GDM1 (cell line): Measurements from ENCODE around the gene MUC3A.
"Not testable (repeated sequence)": the region's sequence is repeated elsewhere in the genome, so short reads cannot be mapped to it uniquely, and the experiment has no call there.

ENCODE experiments used
- DNase-seq: peaks from one replicate; lab custom pipeline; 2025; lab: John Stamatoyannopoulos, UW

Gene MUC3A

GRCh38 chr7:100974021-100974420 lies 24.7 kb downstream of the MUC3A start:
- DNase-seq = no peak

GRCh38 chr7:100975371-100975821 lies 26.1 kb downstream of the MUC3A start:
- no peak for DNase-seq

DNA sequence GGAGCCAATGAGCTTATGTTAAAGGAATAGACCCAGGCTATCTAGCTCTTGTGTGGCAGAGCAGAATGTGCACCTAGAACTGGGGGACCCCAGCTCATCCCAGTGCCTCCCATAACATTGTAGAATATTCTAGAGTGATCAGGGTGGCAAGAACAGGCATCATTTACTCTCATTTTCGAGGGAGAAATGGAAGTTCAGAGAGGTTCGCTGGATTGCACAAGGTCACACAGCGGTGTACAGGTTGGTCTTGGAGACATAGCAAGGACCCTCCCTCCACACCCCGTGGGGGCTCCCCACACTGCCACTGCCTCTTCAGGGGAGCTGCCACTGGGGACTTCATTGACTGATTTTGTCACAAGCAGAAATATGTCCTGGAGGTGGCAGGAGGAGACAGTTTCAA lies 29.0 kb downstream of the MUC3A start:
- DNase-seq = no peak

DNA sequence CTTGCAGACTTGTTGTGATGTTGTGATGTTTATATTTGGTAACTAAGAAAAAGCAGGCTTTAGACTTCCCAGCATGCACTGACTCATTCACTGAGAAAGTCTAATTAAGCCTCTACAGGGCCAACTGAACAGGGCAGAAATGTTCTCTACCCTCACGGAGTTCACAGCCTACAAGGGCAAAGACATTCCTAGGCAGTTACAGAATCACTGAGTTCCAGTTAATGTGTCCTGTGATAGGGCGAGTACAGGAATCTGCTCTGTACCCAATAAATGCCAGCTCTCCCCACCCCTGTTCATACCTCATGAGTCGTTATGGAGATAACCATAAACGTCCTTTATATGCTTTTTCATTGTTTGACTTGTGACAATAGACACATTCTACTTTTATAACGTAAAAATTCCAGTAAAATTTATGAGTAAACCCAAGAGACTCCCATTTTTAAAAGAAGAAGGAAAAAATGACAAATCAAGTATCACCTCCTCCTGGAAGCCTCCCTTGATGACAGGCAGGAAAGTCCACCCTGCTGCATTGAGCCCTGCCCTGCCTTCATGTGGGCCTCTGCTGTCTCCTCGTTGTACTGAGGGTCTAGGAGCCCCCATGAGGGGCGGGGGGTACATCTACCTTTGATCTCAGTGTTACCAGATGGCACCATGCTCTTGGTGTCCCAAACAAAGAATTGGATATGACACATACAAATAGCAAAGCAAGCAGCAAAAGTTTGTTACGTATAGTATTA lies 34.3 kb downstream of the MUC3A start:
- no peak for DNase-seq

DNA sequence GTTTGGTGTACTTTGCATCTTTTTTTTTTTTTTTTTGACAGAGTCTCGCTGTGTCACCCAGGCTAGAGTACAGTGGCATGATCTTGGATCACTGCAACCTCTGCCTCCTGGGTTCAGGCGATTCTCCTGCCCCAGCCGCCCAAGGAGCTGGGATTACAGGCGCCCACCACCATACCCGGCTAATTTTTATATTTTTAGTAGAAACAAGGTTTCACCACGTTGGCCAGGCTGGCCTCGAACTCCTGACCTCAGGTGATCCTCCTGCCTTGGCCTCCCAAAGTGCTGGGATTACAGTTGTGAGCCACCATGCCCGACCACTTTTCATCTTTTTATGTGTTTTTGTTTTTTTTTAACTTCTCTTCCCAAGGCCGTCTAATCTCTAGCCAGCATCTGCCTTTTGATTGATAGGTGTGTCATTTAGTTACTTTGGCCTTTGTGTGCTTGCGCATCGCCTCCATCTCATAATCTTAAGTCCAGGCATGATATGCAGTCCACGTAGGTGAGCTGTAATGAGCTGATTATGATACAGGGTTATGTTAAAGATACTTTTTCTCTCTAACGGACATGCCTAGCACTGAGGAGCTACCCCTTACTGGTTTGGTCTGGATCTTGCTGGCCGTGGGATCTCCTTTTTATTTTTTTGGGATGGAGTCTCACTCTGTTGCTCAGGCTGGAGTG lies 35.0 kb downstream of the MUC3A start:
- not testable (repeated sequence) for DNase-seq

DNA sequence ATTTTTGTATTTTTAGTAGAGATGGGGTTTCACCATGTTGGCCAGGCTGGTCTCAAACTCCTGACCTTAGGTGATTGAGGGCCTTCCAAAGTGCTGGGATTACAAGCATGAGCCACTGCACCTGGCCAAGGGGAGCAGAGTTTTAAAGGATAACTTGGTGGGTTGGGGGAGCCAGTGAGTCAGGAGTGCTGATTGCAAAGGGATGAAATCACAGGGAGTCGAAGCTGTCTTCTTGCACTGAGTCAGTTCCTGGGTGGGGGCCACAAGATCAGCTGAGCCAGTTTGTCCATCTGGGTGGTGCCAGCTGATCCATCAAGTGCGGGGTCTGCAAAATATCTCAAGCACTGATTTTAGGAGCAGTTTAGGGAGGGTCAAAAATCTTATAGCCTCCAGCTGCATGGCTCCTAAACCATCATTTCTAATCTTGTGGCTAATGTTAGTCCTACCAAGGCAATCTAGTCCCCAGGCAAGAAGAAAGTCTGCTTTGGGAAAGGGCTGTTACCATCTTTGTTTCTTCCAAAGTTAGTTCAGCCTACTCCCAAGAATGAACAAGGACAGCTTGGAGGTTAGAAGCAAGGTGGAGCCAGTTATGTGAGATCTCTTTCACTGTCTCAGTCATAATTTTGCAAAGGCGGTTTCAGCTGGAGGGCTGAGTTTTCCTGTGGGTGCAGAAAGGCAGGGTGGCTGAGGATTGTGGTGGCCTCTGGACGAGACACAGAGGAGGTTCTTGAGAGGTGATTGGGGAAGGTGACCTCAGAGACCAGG lies 35.9 kb downstream of the MUC3A start:
- DNase-seq = not testable (repeated sequence)

GRCh38 chr7:100991631-100992030 lies 42.3 kb downstream of the MUC3A start:
- no peak for DNase-seq

GRCh38 chr7:100992280-100992679 lies 42.9 kb downstream of the MUC3A start:
- DNase-seq = not testable (repeated sequence)

- not testable (repeated sequence) for DNase-seq
Observed at GRCh38 chr7:100994671-100995070, 45.3 kb downstream of the MUC3A start.

DNA sequence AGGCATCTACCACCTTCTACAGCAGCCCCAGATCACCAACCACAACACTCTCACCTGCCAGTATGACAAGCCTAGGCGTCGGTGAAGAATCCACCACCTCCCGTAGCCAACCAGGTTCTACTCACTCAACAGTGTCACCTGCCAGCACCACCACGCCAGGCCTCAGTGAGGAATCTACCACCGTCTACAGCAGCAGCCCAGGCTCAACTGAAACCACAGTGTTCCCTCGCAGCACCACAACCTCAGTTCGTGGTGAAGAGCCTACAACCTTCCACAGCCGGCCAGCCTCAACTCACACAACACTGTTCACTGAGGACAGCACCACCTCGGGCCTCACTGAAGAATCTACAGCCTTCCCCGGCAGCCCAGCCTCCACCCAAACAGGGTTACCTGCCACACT lies 49.2 kb downstream of the MUC3A start:
- not testable (repeated sequence) for DNase-seq

GRCh38 chr7:100999334-100999733 lies 50.0 kb downstream of the MUC3A start:
- DNase-seq = not testable (repeated sequence)

DNA sequence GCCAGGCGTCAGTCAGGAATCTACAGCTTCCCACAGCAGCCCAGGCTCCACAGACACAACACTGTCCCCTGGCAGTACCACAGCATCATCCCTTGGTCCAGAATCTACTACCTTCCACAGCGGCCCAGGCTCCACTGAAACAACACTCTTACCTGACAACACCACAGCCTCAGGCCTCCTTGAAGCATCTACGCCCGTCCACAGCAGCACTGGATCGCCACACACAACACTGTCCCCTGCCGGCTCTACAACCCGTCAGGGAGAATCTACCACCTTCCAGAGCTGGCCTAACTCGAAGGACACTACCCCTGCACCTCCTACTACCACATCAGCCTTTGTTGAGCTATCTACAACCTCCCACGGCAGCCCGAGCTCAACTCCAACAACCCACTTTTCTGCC lies 50.7 kb downstream of the MUC3A start:
- not testable (repeated sequence) for DNase-seq

DNA sequence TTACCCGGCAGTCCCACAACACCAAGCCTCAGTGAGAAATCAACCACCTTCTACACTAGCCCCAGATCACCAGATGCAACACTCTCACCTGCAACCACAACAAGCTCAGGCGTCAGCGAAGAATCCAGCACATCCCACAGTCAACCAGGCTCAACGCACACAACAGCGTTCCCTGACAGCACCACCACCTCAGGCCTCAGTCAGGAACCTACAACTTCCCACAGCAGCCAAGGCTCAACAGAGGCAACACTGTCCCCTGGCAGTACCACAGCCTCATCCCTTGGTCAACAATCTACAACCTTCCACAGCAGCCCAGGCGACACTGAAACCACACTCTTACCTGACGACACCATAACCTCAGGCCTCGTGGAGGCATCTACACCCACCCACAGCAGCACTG lies 53.0 kb downstream of the MUC3A start:
- not testable (repeated sequence) for DNase-seq

DNA sequence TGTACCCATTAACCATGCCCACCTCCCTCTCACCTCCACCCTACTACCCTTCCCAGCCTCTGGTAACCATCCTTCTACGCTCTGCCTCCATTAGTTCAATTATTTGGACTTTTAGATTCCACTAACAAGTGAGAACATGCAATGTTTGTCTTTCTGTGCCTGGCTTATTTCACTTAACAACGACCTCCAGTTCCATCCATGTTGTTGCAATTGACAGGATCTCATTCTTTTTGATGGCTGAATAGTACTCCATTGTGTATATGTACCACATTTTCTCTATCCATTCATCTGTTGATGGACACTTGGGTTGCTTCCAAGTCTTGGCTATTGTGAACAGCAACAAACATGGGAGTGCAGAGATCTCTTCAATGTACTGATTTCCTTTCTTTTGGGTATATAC lies 58.0 kb downstream of the MUC3A start:
- not testable (repeated sequence) for DNase-seq

DNA sequence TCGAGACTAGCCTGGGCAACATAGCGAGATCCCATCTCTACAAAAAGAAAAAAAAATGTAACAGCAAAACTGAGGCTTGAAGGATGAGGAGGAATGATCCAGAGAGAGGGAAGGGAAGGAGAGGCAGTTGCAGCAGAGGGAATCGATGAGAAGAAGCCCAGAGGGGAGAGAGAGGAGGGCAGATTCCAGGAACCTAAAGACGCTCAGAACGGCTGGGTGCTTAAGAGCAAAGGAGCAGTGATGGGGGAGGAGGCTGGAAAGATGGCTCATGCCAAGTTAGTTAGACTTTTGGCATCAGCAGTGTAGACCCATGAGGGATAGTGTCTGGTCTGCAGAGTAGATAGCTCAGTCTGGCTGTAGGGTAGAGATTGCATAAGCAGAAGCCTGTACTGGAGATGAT lies 60.3 kb downstream of the MUC3A start:
- no peak for DNase-seq

DNA sequence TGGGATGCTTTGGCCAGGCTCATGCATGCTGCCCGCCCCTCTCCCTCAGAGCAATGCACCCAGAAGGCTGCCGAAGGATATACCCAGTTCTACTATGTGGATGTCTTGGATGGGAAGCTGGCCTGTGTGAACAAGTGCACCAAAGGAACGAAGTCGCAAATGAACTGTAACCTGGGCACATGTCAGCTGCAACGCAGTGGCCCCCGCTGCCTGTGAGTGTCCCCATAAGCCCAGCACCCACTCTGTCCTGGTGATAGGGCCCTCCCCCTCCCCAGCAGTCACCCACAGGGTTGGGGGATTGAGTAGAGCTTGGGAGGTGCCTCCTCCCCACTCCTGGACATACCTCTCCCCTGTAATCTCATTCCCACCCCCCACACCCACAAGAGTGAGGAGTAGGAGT lies 63.6 kb downstream of the MUC3A start:
- no peak for DNase-seq

GRCh38 chr7:101015626-101016025 lies 66.3 kb downstream of the MUC3A start:
- DNase-seq = no peak

DNA sequence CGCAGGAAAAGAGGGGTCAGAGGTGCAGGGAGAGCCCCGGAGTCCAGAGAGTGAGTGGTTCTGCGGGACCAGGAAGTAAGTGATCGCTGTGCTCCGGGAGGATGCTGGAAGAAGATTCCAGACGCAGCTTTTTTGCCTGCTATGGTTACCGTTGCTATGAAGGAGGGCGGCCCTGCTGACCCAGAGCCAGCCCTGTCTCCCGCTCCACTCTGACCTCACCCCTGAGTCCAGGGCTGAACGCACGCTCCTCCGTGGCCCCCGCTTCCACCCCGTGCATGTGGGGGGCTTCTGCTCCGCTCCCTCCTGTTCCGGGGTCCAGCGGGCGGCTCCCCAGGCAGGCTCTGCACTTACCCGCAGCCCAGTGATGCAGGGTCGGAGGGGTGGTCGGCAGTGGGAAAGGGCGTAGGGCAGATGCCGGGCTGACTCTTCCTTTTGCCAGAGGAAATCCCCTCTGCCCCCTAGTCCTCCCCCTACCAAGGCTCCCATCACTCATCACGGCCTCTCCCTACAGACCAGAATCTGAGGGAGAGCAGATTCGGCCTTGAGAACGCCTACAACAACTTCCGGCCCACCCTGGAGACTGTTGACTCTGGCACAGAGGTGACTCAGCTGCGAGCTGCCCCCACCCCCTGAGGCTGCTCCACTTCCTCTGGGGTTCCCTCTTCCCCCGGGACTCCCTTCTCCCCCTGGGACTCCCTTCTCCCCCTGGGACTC lies 67.9 kb downstream of the MUC3A start:
- DNase-seq = no peak
